ENCODE measurements around the gene PHACTR3. TPM values are rescaled to one million over a fixed set of nuclear protein-coding genes. Genes with fewer than 3 reads are reported as not detected.

The PHACTR3 gene
- total RNA-seq, 2 donors from 2014 or later: 0.13 TPM; not detected in 1

- no peaks in the 10 kb centered on the region for H3K36me3 Mint-ChIP-seq (ENCODE audit: low read depth)
These were observed 147.8 kb downstream of the PHACTR3 start for GRCh38 chr20:59752101-59752586.

GRCh38 chr20:59752704-59753460, 148.5 kb downstream of the PHACTR3 start:
- no peak overlapping the region for H3K27ac ChIP-seq (ENCODE audit: low read depth, low read length)
- no peak for DNase-seq
- peaks cover 41% of the 10 kb centered on the region for H3K27me3 Mint-ChIP-seq (ENCODE audit: insufficient read depth)
- TF ChIP-seq CTCF (conservative IDR thresholded peaks at IDR 0.05): no peak
- no peak overlapping the region for H3K27ac Mint-ChIP-seq
- no peaks in the 10 kb centered on the region for H3K4me1 ChIP-seq (ENCODE audit: control insufficient read depth, insufficient read depth, low read length)
- H3K4me3 ChIP-seq (ENCODE audit: low read length): no peak overlapping the region
- no peak overlapping the region for H3K4me3 Mint-ChIP-seq
- H3K9ac ChIP-seq (ENCODE audit: extremely low read depth, low read length, poor library complexity, severe bottlenecking): no peak overlapping the region
- peaks cover 2% of the 10 kb centered on the region for H3K4me1 Mint-ChIP-seq
- H3K9me3 Mint-ChIP-seq: no peaks in the 10 kb centered on the region
- H3K36me3 ChIP-seq (ENCODE audit: control insufficient read depth, insufficient read depth, low read length): no peaks in the 10 kb centered on the region
- peaks cover 7% of the 10 kb centered on the region for H3K27me3 ChIP-seq (ENCODE audit: control insufficient read depth, insufficient read depth, low read length, poor library complexity, severe bottlenecking)
- H3K36me3 Mint-ChIP-seq (ENCODE audit: low read depth): no peaks in the 10 kb centered on the region
- no peaks in the 10 kb centered on the region for H3K9me3 ChIP-seq (ENCODE audit: control insufficient read depth, low read length)
- WGBS, 2 experiments (ENCODE audit: insufficient coverage in 1 of 2, insufficient read length in 1 of 2): 81 to 86% methylated on average over 18 to 20 of the region's 20 CpGs

More at GRCh38 chr20:59752101-59752586, 147.8 kb downstream of the PHACTR3 start:
- DNase-seq: no peak
- no peak for TF ChIP-seq CTCF (conservative IDR thresholded peaks at IDR 0.05)
- Histone ChIP-seq H3K4me3 (ENCODE audit: low read length) (no peak overlapping the region), H3K9ac (ENCODE audit: extremely low read depth, low read length, poor library complexity, severe bottlenecking) (no peak overlapping the region), H3K27me3 (ENCODE audit: control insufficient read depth, insufficient read depth, low read length, poor library complexity, severe bottlenecking) (peaks cover 7% of the 10 kb centered on the region), H3K4me1 (ENCODE audit: control insufficient read depth, insufficient read depth, low read length) (no peaks in the 10 kb centered on the region), H3K36me3 (ENCODE audit: control insufficient read depth, insufficient read depth, low read length) (no peaks in the 10 kb centered on the region), H3K27ac (ENCODE audit: low read depth, low read length) (no peak overlapping the region), H3K9me3 (ENCODE audit: control insufficient read depth, low read length) (no peaks in the 10 kb centered on the region)
- H3K27ac Mint-ChIP-seq: no peak overlapping the region
- H3K4me3 Mint-ChIP-seq: no peak overlapping the region
- WGBS, 2 experiments (ENCODE audit: insufficient coverage in 1 of 2, insufficient read length in 1 of 2): 77 to 91% methylated on average over 6 to 17 of the region's 17 CpGs
- H3K9me3 Mint-ChIP-seq: no peaks in the 10 kb centered on the region
- H3K27me3 Mint-ChIP-seq (ENCODE audit: insufficient read depth): peaks cover 47% of the 10 kb centered on the region
- H3K4me1 Mint-ChIP-seq: peaks cover 2% of the 10 kb centered on the region

- H3K27ac Mint-ChIP-seq: no peak overlapping the region
- TF ChIP-seq CTCF (conservative IDR thresholded peaks at IDR 0.05): no peak
- H3K36me3 ChIP-seq (ENCODE audit: control insufficient read depth, insufficient read depth, low read length): no peaks in the 10 kb centered on the region
- H3K27ac ChIP-seq (ENCODE audit: low read depth, low read length): no peak overlapping the region
- H3K4me1 Mint-ChIP-seq: peaks cover 2% of the 10 kb centered on the region
- H3K9me3 ChIP-seq (ENCODE audit: control insufficient read depth, low read length): no peaks in the 10 kb centered on the region
- H3K27me3 ChIP-seq (ENCODE audit: control insufficient read depth, insufficient read depth, low read length, poor library complexity, severe bottlenecking): peaks cover 7% of the 10 kb centered on the region
- no peak overlapping the region for H3K4me3 Mint-ChIP-seq
- WGBS, 2 experiments (ENCODE audit: insufficient coverage in 1 of 2, insufficient read length in 1 of 2): 84 to 89% methylated on average over 6 to 10 of the region's 10 CpGs
- no peak overlapping the region for H3K9ac ChIP-seq (ENCODE audit: extremely low read depth, low read length, poor library complexity, severe bottlenecking)
- peaks cover 40% of the 10 kb centered on the region for H3K27me3 Mint-ChIP-seq (ENCODE audit: insufficient read depth)
- no peaks in the 10 kb centered on the region for H3K9me3 Mint-ChIP-seq
- H3K36me3 Mint-ChIP-seq (ENCODE audit: low read depth): no peaks in the 10 kb centered on the region
- DNase-seq: no peak
- no peak overlapping the region for H3K4me3 ChIP-seq (ENCODE audit: low read length)
- no peaks in the 10 kb centered on the region for H3K4me1 ChIP-seq (ENCODE audit: control insufficient read depth, insufficient read depth, low read length)
These were observed 149.5 kb downstream of the PHACTR3 start for GRCh38 chr20:59753836-59754235.
